ENCODE data around the gene SPIN4. TPM values are rescaled to one million over a fixed set of nuclear protein-coding genes. Genes with fewer than 3 reads are reported as not detected.

The SPIN4 gene
- total RNA-seq, 4 donors from 2014 or later = 4.3 to 6.4 (median 5.2) TPM

DNA sequence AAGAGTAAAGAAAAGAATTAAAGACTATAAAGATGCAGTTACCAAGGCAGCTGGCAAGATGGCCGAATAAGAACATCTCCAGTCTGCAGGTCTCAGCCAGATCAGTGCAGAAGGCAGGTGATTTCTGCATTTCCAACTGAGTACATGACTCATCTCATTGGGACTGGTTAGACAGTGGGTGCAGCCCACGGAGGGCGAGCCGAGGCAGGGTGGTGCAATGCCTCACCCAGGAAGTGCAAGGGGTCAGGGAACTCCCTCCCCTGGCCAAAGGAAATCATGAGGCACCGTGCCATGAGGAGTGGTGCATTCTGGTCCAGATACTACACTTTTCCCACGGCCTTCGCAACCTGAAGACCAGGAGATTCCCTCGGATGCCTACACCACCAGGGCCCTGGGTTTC, 20.5 kb downstream of the SPIN4 start:
- H3K9me3 ChIP-seq = no peaks in the 10 kb centered on the region
- H3K27ac ChIP-seq = no peak overlapping the region
- intact Hi-C loops (cut with DNase I) = no loop called here
- no peaks in the 10 kb centered on the region for H3K27me3 ChIP-seq
- H3K4me3 ChIP-seq (replicated peaks in 1 of 3) = no peak overlapping the region
- no peak for DNase-seq
- TF ChIP-seq POLR2A (IDR thresholded peaks at IDR 0.05) = no peak
- TF ChIP-seq, protein P1, sequence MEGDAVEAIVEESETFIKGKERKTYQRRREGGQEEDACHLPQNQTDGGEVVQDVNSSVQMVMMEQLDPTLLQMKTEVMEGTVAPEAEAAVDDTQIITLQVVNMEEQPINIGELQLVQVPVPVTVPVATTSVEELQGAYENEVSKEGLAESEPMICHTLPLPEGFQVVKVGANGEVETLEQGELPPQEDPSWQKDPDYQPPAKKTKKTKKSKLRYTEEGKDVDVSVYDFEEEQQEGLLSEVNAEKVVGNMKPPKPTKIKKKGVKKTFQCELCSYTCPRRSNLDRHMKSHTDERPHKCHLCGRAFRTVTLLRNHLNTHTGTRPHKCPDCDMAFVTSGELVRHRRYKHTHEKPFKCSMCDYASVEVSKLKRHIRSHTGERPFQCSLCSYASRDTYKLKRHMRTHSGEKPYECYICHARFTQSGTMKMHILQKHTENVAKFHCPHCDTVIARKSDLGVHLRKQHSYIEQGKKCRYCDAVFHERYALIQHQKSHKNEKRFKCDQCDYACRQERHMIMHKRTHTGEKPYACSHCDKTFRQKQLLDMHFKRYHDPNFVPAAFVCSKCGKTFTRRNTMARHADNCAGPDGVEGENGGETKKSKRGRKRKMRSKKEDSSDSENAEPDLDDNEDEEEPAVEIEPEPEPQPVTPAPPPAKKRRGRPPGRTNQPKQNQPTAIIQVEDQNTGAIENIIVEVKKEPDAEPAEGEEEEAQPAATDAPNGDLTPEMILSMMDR (IDR thresholded peaks at IDR 0.05) = no peak
- H3K36me3 ChIP-seq = no peaks in the 10 kb centered on the region
- WGBS, 2 donors = 88 to 93% methylated on average over 3 to 4 of the region's 8 CpGs
- no peaks in the 10 kb centered on the region for H3K4me1 ChIP-seq

DNA sequence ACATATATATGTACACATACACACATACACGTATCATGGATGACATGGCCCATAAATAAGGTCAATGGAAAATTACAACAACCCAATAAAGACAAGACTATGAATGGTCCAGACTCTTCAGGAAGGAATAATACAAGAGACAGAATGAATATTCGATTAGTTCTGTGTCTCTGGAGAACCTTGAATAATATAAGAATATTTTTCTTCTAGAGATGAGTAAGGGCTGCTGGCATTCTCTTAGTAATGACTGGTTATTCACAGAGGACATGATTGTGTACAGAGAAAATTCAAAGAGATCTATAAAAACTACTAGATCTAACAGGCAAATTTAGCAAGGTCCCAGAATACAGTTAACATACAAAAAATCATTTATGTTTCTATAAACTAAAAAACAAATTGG, 23.3 kb downstream of the SPIN4 start:
- intact Hi-C loops (cut with DNase I) = no loop called here
- no peaks in the 10 kb centered on the region for H3K27me3 ChIP-seq
- WGBS, 2 donors = 88 to 90% methylated on average over 2 of the region's 2 CpGs
- no peaks in the 10 kb centered on the region for H3K4me1 ChIP-seq
- no peaks in the 10 kb centered on the region for H3K36me3 ChIP-seq
- no peaks in the 10 kb centered on the region for H3K9me3 ChIP-seq
- TF ChIP-seq POLR2A (IDR thresholded peaks at IDR 0.05) = no peak
- TF ChIP-seq, protein P1 (IDR thresholded peaks at IDR 0.05) = no peak
- DNase-seq = no peak
- H3K27ac ChIP-seq = no peak overlapping the region
- H3K4me3 ChIP-seq (replicated peaks in 1 of 3) = no peak overlapping the region

DNA sequence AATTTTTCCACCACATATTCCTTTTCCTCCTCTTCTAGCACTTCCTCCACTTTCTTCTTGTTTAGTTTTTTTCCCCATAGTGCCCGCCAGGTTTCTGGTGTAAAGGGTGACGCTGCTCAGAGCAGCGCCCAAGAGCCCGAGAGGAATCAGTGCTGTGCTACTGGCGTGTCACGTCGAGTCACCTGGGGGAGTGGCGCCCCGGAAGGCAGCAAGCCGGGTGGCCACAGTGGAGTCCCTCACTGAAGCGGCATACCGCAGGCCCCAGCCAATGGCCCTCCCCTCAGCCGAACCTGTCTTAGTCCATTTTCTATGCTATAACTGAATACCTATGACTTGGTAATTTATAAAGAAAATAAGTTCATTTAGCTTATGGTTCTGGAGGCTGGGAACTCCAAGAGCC, 51.5 kb downstream of the SPIN4 start:
- 97 to 100% methylated on average over 4 to 11 of the region's 13 CpGs for WGBS, 2 donors
- Histone ChIP-seq H3K27ac (no peak overlapping the region), H3K4me3 (replicated peaks in 1 of 3) (no peak overlapping the region), H3K36me3 (no peaks in the 10 kb centered on the region), H3K27me3 (no peaks in the 10 kb centered on the region), H3K9me3 (no peaks in the 10 kb centered on the region), H3K4me1 (no peaks in the 10 kb centered on the region)
- DNase-seq = no peak
- TF ChIP-seq POLR2A (IDR thresholded peaks at IDR 0.05) = no peak
- TF ChIP-seq, protein P1 (IDR thresholded peaks at IDR 0.05) = no peak
- intact Hi-C loops (cut with DNase I) = no loop called here

Measured in thyroid gland (tissue), 4 donors.